ENCODE measurements around the gene PTPRE. TPM values are rescaled to one million over a fixed set of nuclear protein-coding genes. Genes with fewer than 3 reads are reported as not detected.
A peak's percentile ranks its signal among the peaks of the same experiment; 100 is the strongest.

Gene PTPRE
- total and polyA plus RNA-seq, 4 donors, result 30.9 to 46.9 (median 37.2) TPM

DNA sequence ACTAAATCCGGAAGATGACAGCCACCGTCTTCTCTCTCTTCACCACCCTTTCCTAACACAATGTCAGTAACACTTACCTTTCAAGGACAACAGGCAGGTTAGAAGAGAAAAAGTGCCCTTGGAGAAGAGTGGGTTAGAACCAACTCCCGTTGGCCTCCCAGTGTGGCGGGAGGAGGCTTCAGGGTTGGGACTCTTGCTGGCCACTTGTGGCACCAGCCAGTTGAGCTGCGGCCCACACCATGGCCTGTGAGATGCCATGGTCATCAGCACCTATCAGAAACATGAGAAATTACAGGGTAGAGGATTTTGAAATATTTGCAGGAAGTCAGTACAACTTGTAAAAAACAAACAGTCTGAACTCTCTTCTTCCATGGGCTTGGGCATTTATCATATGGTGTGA lies 125.6 kb downstream of the PTPRE start:
- no peaks in the 10 kb centered on the region for H3K27me3 ChIP-seq (ENCODE audit: control insufficient read depth, insufficient read depth, low read length)
- no peak for DNase-seq (ENCODE audit: low read depth in 4 of 6, low spot score in 6 of 6)
- no peak overlapping the region for H3K27ac ChIP-seq (ENCODE audit: low read depth, low read length)
- H3K9me3 ChIP-seq (ENCODE audit: control insufficient read depth, insufficient read depth, low read length), result no peaks in the 10 kb centered on the region
- H3K4me3 ChIP-seq (ENCODE audit: low read depth, low read length), result no peak overlapping the region
- H3K36me3 ChIP-seq (ENCODE audit: control insufficient read depth, insufficient read depth, low read length), result peaks cover 16% of the 10 kb centered on the region
- WGBS (ENCODE audit: insufficient coverage), result 100% methylated on average over 2 of the region's 5 CpGs
- H3K4me1 ChIP-seq (ENCODE audit: control insufficient read depth, insufficient read depth, low read length), result peaks cover 37% of the 10 kb centered on the region

DNA sequence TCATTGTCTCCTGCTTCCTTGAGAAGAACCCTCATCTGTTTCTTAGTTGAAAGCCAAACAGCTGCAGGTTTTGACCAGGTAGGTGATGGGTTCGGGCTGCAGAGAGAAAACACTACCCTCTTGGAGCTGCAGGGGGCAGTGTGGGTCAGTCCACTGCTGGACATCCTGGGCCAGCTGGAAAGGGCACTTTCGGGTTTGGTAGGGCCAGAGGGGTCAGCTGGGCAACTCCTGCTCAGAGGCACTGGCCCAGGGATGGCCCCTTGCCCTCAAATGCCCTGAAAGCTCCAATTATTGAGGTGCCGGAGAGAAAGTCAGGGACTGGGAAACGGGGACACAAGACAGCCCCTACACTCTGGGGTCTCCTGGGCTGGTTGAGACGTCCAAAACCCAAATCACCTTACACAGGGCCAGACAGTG lies 128.7 kb downstream of the PTPRE start:
- no peaks in the 10 kb centered on the region for H3K27me3 ChIP-seq (ENCODE audit: control insufficient read depth, insufficient read depth, low read length)
- H3K4me3 ChIP-seq (ENCODE audit: low read depth, low read length), result no peak overlapping the region
- no peaks in the 10 kb centered on the region for H3K9me3 ChIP-seq (ENCODE audit: control insufficient read depth, insufficient read depth, low read length)
- H3K4me1 ChIP-seq (ENCODE audit: control insufficient read depth, insufficient read depth, low read length), result peaks cover 18% of the 10 kb centered on the region
- no peak overlapping the region for H3K27ac ChIP-seq (ENCODE audit: low read depth, low read length)
- DNase-seq (ENCODE audit: low read depth in 4 of 6, low spot score in 6 of 6), result no peak
- WGBS (ENCODE audit: insufficient coverage), result 76% methylated on average over 4 of the region's 5 CpGs
- H3K36me3 ChIP-seq (ENCODE audit: control insufficient read depth, insufficient read depth, low read length), result no peaks in the 10 kb centered on the region

DNA sequence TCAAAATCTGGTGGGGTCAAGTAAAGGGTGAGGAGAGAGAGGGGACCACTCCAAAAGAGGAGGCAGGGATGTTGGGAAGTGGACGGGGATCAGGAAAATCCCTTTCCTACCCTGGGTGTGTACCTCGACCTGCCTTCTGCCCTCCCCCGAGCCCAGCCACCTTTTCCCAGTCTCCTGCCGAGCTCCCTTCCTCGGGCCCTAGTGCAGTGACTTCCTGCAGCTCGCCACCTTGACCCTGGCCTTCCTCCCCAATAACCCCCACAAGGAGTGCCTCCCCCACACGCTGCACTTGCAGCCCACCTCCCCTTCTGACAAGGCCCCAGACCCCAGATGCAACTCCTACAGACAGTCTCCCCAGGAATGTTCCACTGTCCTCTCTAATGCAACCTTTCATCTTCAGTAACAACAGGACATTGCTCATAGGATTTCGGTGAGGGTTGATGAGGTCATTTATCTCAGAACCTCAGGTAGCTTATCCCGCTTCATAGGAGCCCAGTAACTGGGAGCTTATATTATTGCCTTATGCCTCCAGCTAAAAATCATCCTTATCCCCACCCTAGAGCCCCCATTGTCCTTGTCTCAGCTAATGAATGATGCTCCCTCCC lies 129.2 kb downstream of the PTPRE start:
- peaks cover 13% of the 10 kb centered on the region for H3K4me1 ChIP-seq (ENCODE audit: control insufficient read depth, insufficient read depth, low read length)
- no peaks in the 10 kb centered on the region for H3K36me3 ChIP-seq (ENCODE audit: control insufficient read depth, insufficient read depth, low read length)
- H3K4me3 ChIP-seq (ENCODE audit: low read depth, low read length), result no peak overlapping the region
- H3K9me3 ChIP-seq (ENCODE audit: control insufficient read depth, insufficient read depth, low read length), result no peaks in the 10 kb centered on the region
- DNase-seq (ENCODE audit: low read depth in 4 of 6, low spot score in 6 of 6), result no peak
- H3K27me3 ChIP-seq (ENCODE audit: control insufficient read depth, insufficient read depth, low read length), result no peaks in the 10 kb centered on the region
- no peak overlapping the region for H3K27ac ChIP-seq (ENCODE audit: low read depth, low read length)
- WGBS (ENCODE audit: insufficient coverage), result 70% methylated on average over 9 of the region's 9 CpGs

DNA sequence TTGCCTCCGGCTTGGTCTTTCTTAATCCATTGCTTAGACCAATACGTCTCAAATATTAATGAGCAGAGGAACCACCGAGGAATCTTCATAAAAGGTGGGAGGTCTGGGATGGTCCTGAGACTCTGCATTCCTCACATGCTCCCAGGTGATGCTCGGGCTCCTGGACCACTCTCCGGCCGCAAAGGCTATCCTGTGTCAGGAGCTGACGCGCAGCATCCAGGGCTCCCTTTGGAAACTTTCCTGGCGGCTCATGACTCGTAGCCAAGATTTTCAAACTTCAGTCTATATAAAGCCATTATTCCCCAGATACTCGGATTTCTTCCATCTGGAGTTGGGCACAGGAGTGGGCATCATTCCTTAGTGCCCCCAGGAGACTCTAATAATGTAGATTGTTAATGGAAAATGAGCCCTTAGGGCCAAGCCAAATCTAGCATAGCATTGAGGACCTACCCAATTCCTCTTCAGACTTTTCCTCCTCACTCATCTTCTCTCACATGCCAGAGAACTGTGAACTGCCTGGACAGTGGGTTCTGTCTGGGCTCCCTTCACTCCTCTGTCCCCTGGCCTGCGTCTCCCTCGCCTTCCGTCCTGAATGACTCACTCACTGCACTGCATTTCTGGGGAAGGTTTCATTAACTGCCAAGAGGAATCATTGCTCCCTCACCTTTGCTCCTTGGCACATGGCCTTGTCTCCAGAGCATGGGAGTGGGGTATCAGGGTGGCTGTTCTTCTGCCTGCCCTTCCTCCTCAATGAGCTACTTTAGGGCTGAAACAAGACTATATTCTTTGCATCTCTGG lies 130.0 kb downstream of the PTPRE start:
- no peaks in the 10 kb centered on the region for H3K36me3 ChIP-seq (ENCODE audit: control insufficient read depth, insufficient read depth, low read length)
- no peaks in the 10 kb centered on the region for H3K27me3 ChIP-seq (ENCODE audit: control insufficient read depth, insufficient read depth, low read length)
- H3K4me3 ChIP-seq (ENCODE audit: low read depth, low read length), result no peak overlapping the region
- 77% methylated on average over 7 of the region's 14 CpGs for WGBS (ENCODE audit: insufficient coverage)
- DNase-seq (ENCODE audit: low read depth in 4 of 6, low spot score in 6 of 6), result no peak
- H3K4me1 ChIP-seq (ENCODE audit: control insufficient read depth, insufficient read depth, low read length), result peaks cover 10% of the 10 kb centered on the region
- H3K27ac ChIP-seq (ENCODE audit: low read depth, low read length), result no peak overlapping the region
- no peaks in the 10 kb centered on the region for H3K9me3 ChIP-seq (ENCODE audit: control insufficient read depth, insufficient read depth, low read length)

DNA sequence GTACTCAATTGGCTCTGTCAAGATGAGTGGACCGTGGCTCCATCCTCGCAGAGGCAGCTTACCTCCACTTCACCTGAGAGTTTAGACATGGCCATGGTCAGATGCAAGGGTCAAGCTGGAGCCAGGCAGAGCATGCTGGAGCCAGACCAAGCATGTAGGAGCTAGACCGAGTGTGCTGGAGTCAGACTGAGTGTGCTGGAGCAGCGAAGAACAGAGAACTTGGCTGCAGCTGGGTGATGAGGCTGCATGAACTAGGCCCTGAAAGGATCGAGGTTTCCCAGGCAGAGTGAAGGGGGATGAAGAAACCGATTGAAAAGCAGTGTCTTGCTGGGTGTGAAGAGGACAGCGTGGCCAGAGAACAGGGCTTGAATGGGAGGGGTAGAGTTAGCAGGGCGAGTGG lies 133.2 kb downstream of the PTPRE start:
- WGBS (ENCODE audit: insufficient coverage), result 74% methylated on average over 8 of the region's 8 CpGs
- peaks cover 7% of the 10 kb centered on the region for H3K36me3 ChIP-seq (ENCODE audit: control insufficient read depth, insufficient read depth, low read length)
- no peak overlapping the region for H3K27ac ChIP-seq (ENCODE audit: low read depth, low read length)
- no peaks in the 10 kb centered on the region for H3K9me3 ChIP-seq (ENCODE audit: control insufficient read depth, insufficient read depth, low read length)
- no peak for DNase-seq (ENCODE audit: low read depth in 4 of 6, low spot score in 6 of 6)
- no peak overlapping the region for H3K4me3 ChIP-seq (ENCODE audit: low read depth, low read length)
- H3K27me3 ChIP-seq (ENCODE audit: control insufficient read depth, insufficient read depth, low read length), result no peaks in the 10 kb centered on the region
- H3K4me1 ChIP-seq (ENCODE audit: control insufficient read depth, insufficient read depth, low read length), result peaks cover 10% of the 10 kb centered on the region

DNA sequence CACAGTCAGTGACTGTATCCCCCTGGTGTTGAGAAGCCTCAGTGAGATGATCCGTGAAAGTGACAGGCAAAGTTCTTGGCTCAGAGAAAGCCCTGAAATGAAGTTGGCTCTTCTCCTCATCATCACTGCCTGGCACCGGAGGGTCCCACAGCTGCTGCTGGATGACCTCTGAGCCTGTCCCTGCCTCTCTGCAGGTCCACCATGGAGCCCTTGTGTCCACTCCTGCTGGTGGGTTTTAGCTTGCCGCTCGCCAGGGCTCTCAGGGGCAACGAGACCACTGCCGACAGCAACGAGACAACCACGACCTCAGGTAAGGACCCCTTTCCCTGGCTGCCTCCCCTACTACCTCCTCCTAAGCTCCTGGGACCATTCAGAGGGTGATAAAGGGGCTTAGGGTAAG lies 133.8 kb downstream of the PTPRE start:
- Histone ChIP-seq H3K27ac (ENCODE audit: low read depth, low read length) (no peak overlapping the region), H3K9me3 (ENCODE audit: control insufficient read depth, insufficient read depth, low read length) (no peaks in the 10 kb centered on the region), H3K4me3 (ENCODE audit: low read depth, low read length) (no peak overlapping the region), H3K27me3 (ENCODE audit: control insufficient read depth, insufficient read depth, low read length) (no peaks in the 10 kb centered on the region), H3K4me1 (ENCODE audit: control insufficient read depth, insufficient read depth, low read length) (peaks cover 15% of the 10 kb centered on the region), H3K36me3 (ENCODE audit: control insufficient read depth, insufficient read depth, low read length) (peaks cover 13% of the 10 kb centered on the region)
- DNase-seq (ENCODE audit: low read depth in 4 of 6, low spot score in 6 of 6), result no peak
- 77% methylated on average over 4 of the region's 8 CpGs for WGBS (ENCODE audit: insufficient coverage)

DNA sequence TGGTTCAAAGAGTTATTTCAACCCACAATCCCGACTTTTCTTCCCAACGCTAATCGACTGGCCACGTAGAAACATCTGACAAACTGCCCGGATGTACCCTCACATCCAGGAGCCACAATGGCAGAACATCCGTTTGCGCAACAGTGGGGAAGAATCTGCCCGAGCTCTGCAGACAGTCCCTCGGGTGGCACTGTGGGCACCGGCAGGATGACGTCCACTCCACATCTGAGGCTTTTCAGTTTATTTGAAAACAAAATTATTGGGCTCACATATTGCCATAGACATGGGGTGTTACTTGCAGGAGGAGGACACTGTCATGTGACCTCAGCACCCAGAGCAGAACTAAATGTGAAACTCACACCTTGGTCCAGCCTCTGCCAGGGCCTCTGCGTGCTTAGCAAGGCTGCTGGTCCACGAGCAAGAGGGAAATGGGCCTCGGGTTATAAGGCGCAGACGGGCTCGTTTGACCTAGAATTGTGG lies 135.3 kb downstream of the PTPRE start:
- Histone ChIP-seq H3K27ac (ENCODE audit: low read depth, low read length) (no peak overlapping the region), H3K4me3 (ENCODE audit: low read depth, low read length) (no peak overlapping the region), H3K27me3 (ENCODE audit: control insufficient read depth, insufficient read depth, low read length) (no peaks in the 10 kb centered on the region), H3K36me3 (ENCODE audit: control insufficient read depth, insufficient read depth, low read length) (peaks cover 25% of the 10 kb centered on the region), H3K9me3 (ENCODE audit: control insufficient read depth, insufficient read depth, low read length) (no peaks in the 10 kb centered on the region), H3K4me1 (ENCODE audit: control insufficient read depth, insufficient read depth, low read length) (peaks cover 23% of the 10 kb centered on the region)
- DNase-seq (ENCODE audit: low read depth in 4 of 6, low spot score in 6 of 6), result no peak
- WGBS (ENCODE audit: insufficient coverage), result 85% methylated on average over 16 of the region's 17 CpGs

DNA sequence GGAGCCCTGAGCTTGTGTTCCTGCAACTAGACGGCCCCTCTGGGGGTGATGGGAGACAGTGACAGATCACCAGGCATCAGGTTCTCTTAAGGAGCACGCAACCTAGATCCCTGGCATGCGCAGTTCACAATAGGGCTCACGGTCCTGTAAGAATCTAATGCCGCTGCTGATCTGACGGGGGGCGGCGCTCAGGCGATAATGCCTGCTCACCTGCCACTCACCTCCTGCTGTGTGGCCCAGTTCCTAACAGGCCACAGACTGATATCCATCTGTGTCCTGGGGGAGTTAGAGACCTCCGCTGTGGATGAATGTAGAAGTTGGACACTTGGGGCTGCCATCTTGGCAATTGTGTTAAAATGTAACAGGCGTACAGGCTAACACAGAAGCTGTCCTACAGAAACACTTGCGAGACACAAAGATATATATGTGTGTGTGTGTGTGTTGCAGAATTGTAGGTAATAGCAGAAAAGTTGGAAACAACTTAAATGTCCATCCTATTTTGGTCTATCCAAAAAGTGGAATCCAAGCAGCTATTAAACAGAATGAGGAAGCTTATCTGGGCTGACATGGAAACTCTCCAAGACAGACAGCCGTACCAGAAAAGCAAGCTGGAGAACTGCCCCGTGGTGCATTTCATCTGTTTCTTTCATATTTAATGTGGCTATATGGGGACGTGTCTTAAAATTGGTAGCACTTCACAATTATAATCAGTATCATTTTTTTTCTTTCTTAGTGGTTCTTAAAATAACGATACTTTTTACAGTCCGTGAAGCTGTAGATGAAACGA lies 136.5 kb downstream of the PTPRE start:
- 65% methylated on average over 11 of the region's 18 CpGs for WGBS (ENCODE audit: insufficient coverage)
- no peak overlapping the region for H3K4me3 ChIP-seq (ENCODE audit: low read depth, low read length)
- peak in 2 of 6 donors; percentile 34 to 85 for DNase-seq (ENCODE audit: low read depth in 4 of 6, low spot score in 6 of 6)
- H3K36me3 ChIP-seq (ENCODE audit: control insufficient read depth, insufficient read depth, low read length), result peaks cover 32% of the 10 kb centered on the region
- no peaks in the 10 kb centered on the region for H3K9me3 ChIP-seq (ENCODE audit: control insufficient read depth, insufficient read depth, low read length)
- no peaks in the 10 kb centered on the region for H3K27me3 ChIP-seq (ENCODE audit: control insufficient read depth, insufficient read depth, low read length)
- H3K27ac ChIP-seq (ENCODE audit: low read depth, low read length), result no peak overlapping the region
- H3K4me1 ChIP-seq (ENCODE audit: control insufficient read depth, insufficient read depth, low read length), result peaks cover 30% of the 10 kb centered on the region

DNA sequence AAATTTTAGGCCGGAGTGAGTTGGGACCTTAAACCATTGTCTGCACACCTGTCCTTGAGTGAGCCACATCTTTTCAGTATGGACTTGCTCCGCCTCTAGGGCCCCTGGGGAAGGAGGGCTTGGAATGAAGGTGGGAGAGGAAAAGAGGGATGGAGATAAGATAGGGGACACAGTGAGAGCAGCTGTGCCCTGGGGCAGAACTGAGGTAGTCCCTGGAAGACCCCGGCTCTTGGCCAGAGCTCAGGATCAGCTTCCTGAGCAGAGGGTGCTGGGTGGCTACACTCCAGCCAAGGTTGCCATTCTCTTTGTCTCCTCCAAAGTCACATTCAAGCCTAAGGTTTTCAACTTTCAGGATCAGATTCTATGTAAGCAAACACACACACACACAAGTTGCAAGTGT lies 137.3 kb downstream of the PTPRE start:
- no peaks in the 10 kb centered on the region for H3K9me3 ChIP-seq (ENCODE audit: control insufficient read depth, insufficient read depth, low read length)
- peaks cover 33% of the 10 kb centered on the region for H3K4me1 ChIP-seq (ENCODE audit: control insufficient read depth, insufficient read depth, low read length)
- peaks cover 36% of the 10 kb centered on the region for H3K36me3 ChIP-seq (ENCODE audit: control insufficient read depth, insufficient read depth, low read length)
- no peak overlapping the region for H3K27ac ChIP-seq (ENCODE audit: low read depth, low read length)
- 78% methylated on average over 2 of the region's 3 CpGs for WGBS (ENCODE audit: insufficient coverage)
- H3K27me3 ChIP-seq (ENCODE audit: control insufficient read depth, insufficient read depth, low read length), result no peaks in the 10 kb centered on the region
- H3K4me3 ChIP-seq (ENCODE audit: low read depth, low read length), result no peak overlapping the region
- DNase-seq (ENCODE audit: low read depth in 4 of 6, low spot score in 6 of 6), result no peak

Measured in spinal cord (tissue), 10 donors.